ENCODE measurements around the gene STOM.

The STOM gene

DNA sequence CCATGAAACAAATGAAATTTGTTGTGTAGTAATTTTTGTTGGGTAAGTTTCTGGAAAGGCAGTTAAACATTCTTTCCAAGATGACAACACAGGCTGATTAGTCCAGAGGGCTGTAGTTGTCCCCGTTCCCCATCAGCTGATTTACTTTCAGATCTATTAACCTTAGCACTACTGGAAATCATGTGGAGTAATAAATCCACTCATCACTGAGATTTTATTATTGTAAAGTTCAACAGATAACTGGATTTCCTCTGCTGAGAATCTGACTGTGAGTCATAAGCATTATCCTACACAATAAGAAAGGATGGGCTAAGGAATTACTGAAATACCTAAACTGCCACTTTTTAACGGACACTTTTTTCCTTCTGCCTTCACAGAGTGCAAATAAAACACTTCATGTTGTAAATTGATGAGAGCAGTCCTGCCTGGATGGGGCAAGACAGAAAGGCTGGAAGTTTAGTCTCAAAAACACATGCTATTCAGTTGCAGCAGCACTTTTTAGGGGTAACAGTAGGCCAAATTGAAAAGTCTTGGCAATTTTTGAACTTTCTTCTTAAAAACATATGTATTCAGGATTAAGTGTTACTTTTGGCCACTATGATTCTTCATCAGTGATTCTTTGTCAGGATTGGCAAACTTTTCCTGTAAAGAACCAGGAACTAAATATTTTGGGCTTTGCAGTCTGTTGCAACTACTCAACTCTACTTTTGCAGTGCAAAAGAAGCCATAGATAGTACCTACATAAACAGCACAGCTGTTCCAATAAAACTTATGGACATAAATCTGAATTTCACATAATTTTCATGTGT, 7.0 kb downstream of the STOM start:
- no peaks in the 10 kb centered on the region for H3K4me1 ChIP-seq (ENCODE audit: insufficient read depth, low read length)
- DNase-seq (no peak), ATAC-seq (ENCODE audit: insufficient read depth, low read depth) (no peak)
- no peak overlapping the region for H3K27ac ChIP-seq (ENCODE audit: low read length)
- no peak for TF ChIP-seq EZH2 (IDR thresholded peaks at IDR 0.05; ENCODE audit: borderline replicate concordance, low read depth, low read length, severe bottlenecking)
- TF ChIP-seq, protein P1, sequence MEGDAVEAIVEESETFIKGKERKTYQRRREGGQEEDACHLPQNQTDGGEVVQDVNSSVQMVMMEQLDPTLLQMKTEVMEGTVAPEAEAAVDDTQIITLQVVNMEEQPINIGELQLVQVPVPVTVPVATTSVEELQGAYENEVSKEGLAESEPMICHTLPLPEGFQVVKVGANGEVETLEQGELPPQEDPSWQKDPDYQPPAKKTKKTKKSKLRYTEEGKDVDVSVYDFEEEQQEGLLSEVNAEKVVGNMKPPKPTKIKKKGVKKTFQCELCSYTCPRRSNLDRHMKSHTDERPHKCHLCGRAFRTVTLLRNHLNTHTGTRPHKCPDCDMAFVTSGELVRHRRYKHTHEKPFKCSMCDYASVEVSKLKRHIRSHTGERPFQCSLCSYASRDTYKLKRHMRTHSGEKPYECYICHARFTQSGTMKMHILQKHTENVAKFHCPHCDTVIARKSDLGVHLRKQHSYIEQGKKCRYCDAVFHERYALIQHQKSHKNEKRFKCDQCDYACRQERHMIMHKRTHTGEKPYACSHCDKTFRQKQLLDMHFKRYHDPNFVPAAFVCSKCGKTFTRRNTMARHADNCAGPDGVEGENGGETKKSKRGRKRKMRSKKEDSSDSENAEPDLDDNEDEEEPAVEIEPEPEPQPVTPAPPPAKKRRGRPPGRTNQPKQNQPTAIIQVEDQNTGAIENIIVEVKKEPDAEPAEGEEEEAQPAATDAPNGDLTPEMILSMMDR (IDR thresholded peaks at IDR 0.05; ENCODE audit: borderline replicate concordance, extremely low read depth, low read length, poor library complexity, severe bottlenecking): no peak
- H3K4me3 ChIP-seq (ENCODE audit: low read depth in 1 of 2, low read length in 2 of 2): no peak overlapping the region
- H3K4me2 ChIP-seq (ENCODE audit: insufficient read depth, low read length): no peak overlapping the region
- H3K79me2 ChIP-seq (ENCODE audit: insufficient read depth, low read length): no peaks in the 10 kb centered on the region
- no peaks in the 10 kb centered on the region for H3K9me3 ChIP-seq (ENCODE audit: insufficient read depth, low read length, severe bottlenecking)
- no peak overlapping the region for H2AFZ ChIP-seq (ENCODE audit: low read depth, low read length)
- no peaks in the 10 kb centered on the region for H4K20me1 ChIP-seq (ENCODE audit: insufficient read depth, low read length)
- peaks cover 19% of the 10 kb centered on the region for H3K27me3 ChIP-seq (ENCODE audit: insufficient read depth, low read length, poor library complexity)
- no peaks in the 10 kb centered on the region for H3K36me3 ChIP-seq (ENCODE audit: insufficient read depth, low read length)
- no peak overlapping the region for H3K9ac ChIP-seq (ENCODE audit: low read depth, low read length)

DNA sequence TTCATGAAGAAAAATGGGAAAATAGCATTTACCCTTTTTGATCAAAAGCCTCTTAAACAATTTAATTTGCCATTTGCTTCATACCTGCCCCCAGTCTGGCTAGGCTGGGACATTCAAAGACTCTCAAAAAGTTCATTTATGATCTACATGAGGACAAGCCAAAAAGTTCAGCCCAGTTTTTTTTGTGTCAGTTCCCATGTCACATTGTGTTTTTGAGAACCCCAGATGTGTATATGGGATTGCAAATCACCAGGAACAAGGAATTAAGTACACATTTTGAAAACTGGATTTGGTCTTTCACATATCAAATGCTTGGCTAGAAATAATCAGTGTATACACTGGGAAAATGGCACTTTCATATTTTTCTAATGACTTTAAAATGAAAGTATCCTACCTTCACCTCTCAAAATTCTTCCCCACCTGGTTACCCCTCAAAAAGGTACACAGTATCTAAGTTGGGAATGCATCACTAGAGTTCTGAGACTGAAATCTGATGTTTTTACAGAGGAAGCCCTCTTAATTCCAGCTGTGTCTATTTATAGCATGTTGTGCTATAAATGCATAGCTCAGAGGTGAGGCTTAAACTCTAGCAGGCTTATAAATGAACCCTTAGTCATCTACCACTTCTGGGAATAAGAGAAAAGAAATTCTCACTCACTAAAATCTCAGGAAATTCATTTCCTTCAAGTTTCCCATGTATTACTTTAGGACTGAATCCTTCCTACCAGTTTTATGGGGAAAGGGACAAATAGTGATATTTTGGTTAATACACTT, 9.3 kb downstream of the STOM start:
- no peak for ATAC-seq (ENCODE audit: insufficient read depth, low read depth)
- Histone ChIP-seq H3K27ac (ENCODE audit: low read length) (no peak overlapping the region), H3K4me1 (ENCODE audit: insufficient read depth, low read length) (no peaks in the 10 kb centered on the region), H3K36me3 (ENCODE audit: insufficient read depth, low read length) (no peaks in the 10 kb centered on the region), H2AFZ (ENCODE audit: low read depth, low read length) (no peak overlapping the region), H3K9ac (ENCODE audit: low read depth, low read length) (no peak overlapping the region), H3K27me3 (ENCODE audit: insufficient read depth, low read length, poor library complexity) (peaks cover 24% of the 10 kb centered on the region), H3K79me2 (ENCODE audit: insufficient read depth, low read length) (no peaks in the 10 kb centered on the region), H3K9me3 (ENCODE audit: insufficient read depth, low read length, severe bottlenecking) (no peaks in the 10 kb centered on the region), H3K4me3 (ENCODE audit: low read depth in 1 of 2, low read length in 2 of 2) (no peak overlapping the region), H3K4me2 (ENCODE audit: insufficient read depth, low read length) (no peak overlapping the region), H4K20me1 (ENCODE audit: insufficient read depth, low read length) (no peaks in the 10 kb centered on the region)
- TF ChIP-seq, protein P1 (IDR thresholded peaks at IDR 0.05; ENCODE audit: borderline replicate concordance, extremely low read depth, low read length, poor library complexity, severe bottlenecking): no peak
- no peak for TF ChIP-seq EZH2 (IDR thresholded peaks at IDR 0.05; ENCODE audit: borderline replicate concordance, low read depth, low read length, severe bottlenecking)
- no peak for DNase-seq

DNA sequence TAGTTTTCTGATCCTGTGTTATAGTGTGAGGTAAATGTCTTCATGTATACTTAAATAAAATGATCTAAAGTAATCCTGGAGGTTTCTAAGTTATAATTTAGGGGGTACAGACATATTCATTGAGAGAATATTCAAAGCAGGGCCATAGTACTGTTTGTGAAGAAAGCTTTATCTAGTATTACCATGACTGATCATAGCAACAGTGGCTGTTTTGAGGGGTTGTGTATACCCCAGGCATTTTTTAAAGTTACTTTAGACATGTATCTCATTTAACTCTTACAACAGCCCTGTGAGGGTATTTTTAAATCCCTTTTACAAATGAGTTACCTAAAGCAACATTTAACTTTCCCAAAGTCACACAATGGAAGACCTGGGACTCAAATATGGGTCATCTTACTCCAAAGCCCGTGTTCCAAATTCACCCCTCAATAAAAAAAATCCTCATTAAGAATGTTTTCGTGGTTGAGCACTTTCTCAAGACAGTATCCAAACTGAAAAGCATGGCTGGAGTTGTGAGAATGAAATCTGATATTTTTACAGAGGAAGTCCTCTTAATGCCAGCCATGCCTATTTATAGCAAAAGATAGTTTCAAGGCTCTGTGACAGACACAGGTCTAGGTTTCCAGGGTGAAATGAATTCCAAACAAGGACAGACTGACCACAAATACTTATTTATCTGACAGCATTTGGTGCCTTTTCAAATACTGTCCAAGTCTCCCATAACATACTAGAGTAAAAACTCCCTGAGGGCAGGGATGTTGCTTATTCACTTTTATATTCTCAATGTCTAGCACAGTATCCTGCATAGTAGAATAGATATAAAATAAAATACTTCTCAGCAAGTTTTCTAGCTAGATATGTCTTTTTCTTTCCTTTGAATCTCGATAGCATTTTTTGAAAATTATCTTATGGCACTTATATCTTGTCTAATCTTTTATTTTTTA, 10.4 kb downstream of the STOM start:
- H3K36me3 ChIP-seq (ENCODE audit: insufficient read depth, low read length): no peaks in the 10 kb centered on the region
- no peaks in the 10 kb centered on the region for H3K9me3 ChIP-seq (ENCODE audit: insufficient read depth, low read length, severe bottlenecking)
- H3K4me2 ChIP-seq (ENCODE audit: insufficient read depth, low read length): no peak overlapping the region
- ATAC-seq (ENCODE audit: insufficient read depth, low read depth) (no peak), DNase-seq (no peak)
- peaks cover 25% of the 10 kb centered on the region for H3K27me3 ChIP-seq (ENCODE audit: insufficient read depth, low read length, poor library complexity)
- H3K27ac ChIP-seq (ENCODE audit: low read length): no peak overlapping the region
- H2AFZ ChIP-seq (ENCODE audit: low read depth, low read length): no peak overlapping the region
- TF ChIP-seq EZH2 (IDR thresholded peaks at IDR 0.05; ENCODE audit: borderline replicate concordance, low read depth, low read length, severe bottlenecking): no peak
- TF ChIP-seq, protein P1 (IDR thresholded peaks at IDR 0.05; ENCODE audit: borderline replicate concordance, extremely low read depth, low read length, poor library complexity, severe bottlenecking): no peak
- no peak overlapping the region for H3K9ac ChIP-seq (ENCODE audit: low read depth, low read length)
- H4K20me1 ChIP-seq (ENCODE audit: insufficient read depth, low read length): no peaks in the 10 kb centered on the region
- H3K79me2 ChIP-seq (ENCODE audit: insufficient read depth, low read length): no peaks in the 10 kb centered on the region
- H3K4me3 ChIP-seq (ENCODE audit: low read depth in 1 of 2, low read length in 2 of 2): no peak overlapping the region
- no peaks in the 10 kb centered on the region for H3K4me1 ChIP-seq (ENCODE audit: insufficient read depth, low read length)
